HEK293 (cell line): ENCODE measurements around the gene NFE2L2.

Source experiments
- CTCF ChIA-PET: fragments of 350-600 bp; formaldehyde crosslinking; extraction: SDS; loops from one replicate; lab custom pipeline; 2021; ENCODE audit warnings: antibody characterized with exemption; lab: Yijun Ruan, JAX
- POLR2A ChIA-PET: fragments of 300-600 bp; formaldehyde crosslinking; extraction: SDS; loops from one replicate; lab custom pipeline; 2020; ENCODE audit warnings: antibody characterized with exemption, inconsistent platforms; lab: Yijun Ruan, JAX
- H3K27ac ChIP-seq: fragments of 200-500 bp; sonication (Bioruptor generic); 2 replicates; pipeline ENCODE4 v1.5.1; 2014; ENCODE audit warnings: low read depth, low read length, control low read depth, inconsistent platforms; ENCODE audit errors: extremely low read depth
- H3K36me3 ChIP-seq, 2 experiments: fragments of 200-500 bp in 1 of 2; sonication (Bioruptor generic) in 1 of 2; 1 replicate in 1 of 2; 2 replicates in 1 of 2; pipeline ENCODE4 v1.5.1; 2014 to 2017; ENCODE audit warnings: inconsistent platforms in 2 of 2, low read length in 2 of 2; ENCODE audit not compliant: control insufficient read depth in 2 of 2, insufficient read depth in 1 of 2
- H3K4me1 ChIP-seq: fragments of 200-500 bp; sonication (Bioruptor generic); 2 replicates; pipeline ENCODE4 v1.5.1; 2014; ENCODE audit warnings: mild to moderate bottlenecking, low read length, inconsistent platforms; ENCODE audit not compliant: control insufficient read depth, insufficient read depth
- H3K4me3 ChIP-seq: 2 replicates; pipeline ENCODE4 v1.5.1; 2011; ENCODE audit warnings: low read depth, mild to moderate bottlenecking, control low read depth, low read length, moderate library complexity
- H3K9me3 ChIP-seq: fragments of 200-500 bp; sonication (Bioruptor generic); 2 replicates; pipeline ENCODE4 v1.5.1; 2014; ENCODE audit warnings: low read depth, low read length, inconsistent platforms; ENCODE audit not compliant: control insufficient read depth, insufficient read depth
- GLIS1 ChIP-seq: fragments of 450-650 bp; formaldehyde crosslinking; IDR thresholded peaks from 2 replicates; pipeline ENCODE4 v1.5.1; 2016; ENCODE audit warnings: missing biosample characterization, missing genetic modification characterization
- HOXA7 ChIP-seq: sonication (generic); formaldehyde crosslinking; IDR thresholded peaks from 2 replicates; pipeline ENCODE4 v1.8.1; 2022; ENCODE audit warnings: missing genetic modification reagents, borderline replicate concordance
- KLF16 ChIP-seq: fragments of 450-650 bp; formaldehyde crosslinking; IDR thresholded peaks from 2 replicates; pipeline ENCODE4 v1.5.1; 2017; ENCODE audit warnings: missing biosample characterization, missing genetic modification characterization
- PRDM6 ChIP-seq: fragments of 450-650 bp; formaldehyde crosslinking; IDR thresholded peaks from 2 replicates; pipeline ENCODE4 v1.5.1; 2017; ENCODE audit warnings: missing biosample characterization, missing genetic modification characterization
- SP3 ChIP-seq: fragments of 450-650 bp; formaldehyde crosslinking; IDR thresholded peaks from 2 replicates; pipeline ENCODE4 v1.5.1; 2016; ENCODE audit warnings: missing biosample characterization, missing genetic modification characterization
- WT1 ChIP-seq: fragments of 450-650 bp; formaldehyde crosslinking; IDR thresholded peaks from 2 replicates; pipeline ENCODE4 v1.5.1; 2016; ENCODE audit warnings: missing biosample characterization, missing genetic modification characterization
- ZNF114 ChIP-seq: fragments of 450-650 bp; formaldehyde crosslinking; IDR thresholded peaks from 2 replicates; pipeline ENCODE4 v1.5.0; 2017; ENCODE audit warnings: missing biosample characterization, missing genetic modification characterization
- ZNF132 ChIP-seq: fragments of 450-650 bp; formaldehyde crosslinking; IDR thresholded peaks from 2 replicates; pipeline ENCODE4 v1.5.1; 2017; ENCODE audit warnings: missing biosample characterization, missing genetic modification characterization, borderline replicate concordance
- ZNF140 ChIP-seq: fragments of 450-650 bp; formaldehyde crosslinking; IDR thresholded peaks from 2 replicates; pipeline ENCODE4 v1.5.1; 2016; ENCODE audit warnings: missing biosample characterization, missing genetic modification characterization
- ZNF148 ChIP-seq: fragments of 450-650 bp; formaldehyde crosslinking; IDR thresholded peaks from 2 replicates; pipeline ENCODE4 v1.5.0; 2017; ENCODE audit warnings: missing biosample characterization, missing genetic modification characterization, borderline replicate concordance
- ZNF169 ChIP-seq: fragments of 450-650 bp; formaldehyde crosslinking; IDR thresholded peaks from 2 replicates; pipeline ENCODE4 v1.5.1; 2016; ENCODE audit warnings: missing biosample characterization, missing genetic modification characterization
- ZNF19 ChIP-seq: fragments of 450-650 bp; formaldehyde crosslinking; IDR thresholded peaks from 2 replicates; pipeline ENCODE4; 2016; ENCODE audit warnings: missing biosample characterization, missing genetic modification characterization, low read depth
- ZNF202 ChIP-seq: fragments of 450-650 bp; formaldehyde crosslinking; IDR thresholded peaks from 2 replicates; pipeline ENCODE4 v1.5.1; 2016; ENCODE audit warnings: missing biosample characterization, missing genetic modification characterization, borderline replicate concordance
- ZNF23 ChIP-seq: fragments of 450-650 bp; formaldehyde crosslinking; IDR thresholded peaks from 2 replicates; pipeline ENCODE4 v1.5.1; 2016; ENCODE audit warnings: missing biosample characterization, missing genetic modification characterization, borderline replicate concordance
- ZNF362 ChIP-seq: fragments of 450-650 bp; formaldehyde crosslinking; IDR thresholded peaks from 2 replicates; pipeline ENCODE4 v1.5.1; 2016; ENCODE audit warnings: missing biosample characterization, missing genetic modification characterization
- ZNF366 ChIP-seq: fragments of 450-650 bp; formaldehyde crosslinking; conservative IDR thresholded peaks from 2 replicates; pipeline ENCODE4 v1.5.1; 2016; ENCODE audit warnings: missing biosample characterization, missing genetic modification characterization
- ZNF488 ChIP-seq: fragments of 450-650 bp; formaldehyde crosslinking; IDR thresholded peaks from 2 replicates; pipeline ENCODE4 v1.5.1; 2016; ENCODE audit warnings: missing biosample characterization, missing genetic modification characterization
- ZNF501 ChIP-seq: fragments of 450-650 bp; formaldehyde crosslinking; IDR thresholded peaks from 2 replicates; pipeline ENCODE4 v1.5.1; 2016; ENCODE audit warnings: missing biosample characterization, missing genetic modification characterization
- ZNF571 ChIP-seq: fragments of 450-650 bp; formaldehyde crosslinking; IDR thresholded peaks from 2 replicates; pipeline ENCODE4 v1.5.0; 2017; ENCODE audit warnings: missing biosample characterization, missing genetic modification characterization
- ZNF639 ChIP-seq: fragments of 450-650 bp; formaldehyde crosslinking; IDR thresholded peaks from 2 replicates; pipeline ENCODE4 v1.5.1; 2016; ENCODE audit warnings: missing biosample characterization, missing genetic modification characterization
- ZNF654 ChIP-seq: fragments of 450-650 bp; formaldehyde crosslinking; IDR thresholded peaks from 2 replicates; pipeline ENCODE4 v1.5.1; 2016; ENCODE audit warnings: low read depth, missing biosample characterization, missing genetic modification characterization
- ZNF670 ChIP-seq: fragments of 450-650 bp; formaldehyde crosslinking; IDR thresholded peaks from 2 replicates; pipeline ENCODE4 v1.5.1; 2016; ENCODE audit warnings: missing biosample characterization, missing genetic modification characterization, low read depth
- ZSCAN4 ChIP-seq: fragments of 450-650 bp; formaldehyde crosslinking; IDR thresholded peaks from 2 replicates; pipeline ENCODE4 v1.5.1; 2017; ENCODE audit warnings: missing biosample characterization, missing genetic modification characterization
- ZSCAN5A ChIP-seq: fragments of 450-650 bp; formaldehyde crosslinking; IDR thresholded peaks from 2 replicates; pipeline ENCODE4 v1.5.1; 2016; ENCODE audit warnings: missing biosample characterization, missing genetic modification characterization

NFE2L2 gene

GRCh38 chr2:177207101-177207500 is 57.4 kb downstream of the NFE2L2 start:
- no peaks in the 10 kb centered on the region for H3K4me1 ChIP-seq

GRCh38 chr2:177204417-177204816 is 60.1 kb downstream of the NFE2L2 start:
- POLR2A ChIA-PET: interaction anchor here (1.1 kb wide), 1 partner anchor 8 kb away, joined by 3 read pairs; the partner anchor contains the start of gene HNRNPA3
- no peaks in the 10 kb centered on the region for H3K4me1 ChIP-seq
- no peaks in the 10 kb centered on the region for H3K9me3 ChIP-seq
- CTCF ChIA-PET: interaction anchor here (0.6 to 1.0 kb wide), 3 partner anchors 9 to 39 kb away, joined by 4 to 6 read pairs (median 4); no protein-coding TSS in a partner anchor
- H3K4me3 ChIP-seq: no peak overlapping the region
- H3K27ac ChIP-seq: no peak overlapping the region
- peaks cover 0 to 3% of the 10 kb centered on the region in 2 experiments; a peak in 1 of 3 replicates for H3K36me3 ChIP-seq
- TF ChIP-seq ZNF654 (tag by site-specific recombination) (no peak), WT1 (tag by site-specific recombination) (no peak), ZNF501 (tag by site-specific recombination) (no peak), ZSCAN5A (tag by site-specific recombination) (no peak), ZSCAN4 (tag by site-specific recombination) (no peak), ZNF132 (tag by site-specific recombination) (no peak), ZNF670 (tag by site-specific recombination) (no peak), SP3 (no peak), ZNF114 (no peak), ZNF140 (tag by site-specific recombination) (no peak), PRDM6 (tag by site-specific recombination) (no peak)

More at GRCh38 chr2:177207101-177207500, 57.4 kb downstream of the NFE2L2 start:
- ChIA-PET POLR2A (interaction anchor here (0.7 kb wide), 1 partner anchor 50 kb away, joined by 6 read pairs; no protein-coding TSS in a partner anchor), CTCF (no interaction called here)
- Histone ChIP-seq H3K4me3 (no peak overlapping the region), H3K36me3 (peaks cover 0 to 3% of the 10 kb centered on the region in 2 experiments; a peak in 1 of 3 replicates), H3K27ac (no peak overlapping the region), H3K9me3 (no peaks in the 10 kb centered on the region)
- TF ChIP-seq ZNF169 (tag by site-specific recombination) (no peak), HOXA7 (CRISPR knock-in tag) (no peak), ZNF23 (tag by site-specific recombination) (no peak), ZNF148 (tag by site-specific recombination) (no peak), ZNF362 (tag by site-specific recombination) (no peak), ZNF639 (no peak), KLF16 (tag by site-specific recombination) (no peak), ZNF488 (no peak), ZNF202 (no peak), ZNF571 (tag by site-specific recombination) (no peak), ZNF366 (tag by site-specific recombination) (no peak), GLIS1 (tag by site-specific recombination) (no peak), ZNF19 (no peak)
